T-helper 9 cell (primary cell): Measurements from ENCODE around the gene NOS3.

Source experiments
- DNase-seq: peaks from one replicate; pipeline ENCODE4 v3.0.0-alpha.2; 2020

Gene NOS3

GRCh38 chr7:150952331-150953050 is 38.3 kb upstream of the NOS3 start:
- no peak for DNase-seq

- no peak for DNase-seq
Measured at GRCh38 chr7:150953061-150953997, 37.5 kb upstream of the NOS3 start.

GRCh38 chr7:150954201-150954985 is 36.4 kb upstream of the NOS3 start:
- no peak for DNase-seq

GRCh38 chr7:150954986-150955518 is 35.8 kb upstream of the NOS3 start:
- no peak for DNase-seq

GRCh38 chr7:150955519-150956394 is 35.1 kb upstream of the NOS3 start:
- no peak for DNase-seq

GRCh38 chr7:150956395-150957132 is 34.3 kb upstream of the NOS3 start:
- DNase-seq, result no peak

- no peak for DNase-seq
Measured at GRCh38 chr7:150957133-150958020, 33.4 kb upstream of the NOS3 start.

GRCh38 chr7:150958062-150958552 is 32.7 kb upstream of the NOS3 start:
- no peak for DNase-seq

- no peak for DNase-seq
Measured at GRCh38 chr7:150958597-150958996, 32.2 kb upstream of the NOS3 start.

- no peak for DNase-seq
Measured at GRCh38 chr7:150959081-150959480, 31.7 kb upstream of the NOS3 start.

GRCh38 chr7:150959739-150960734 is 30.8 kb upstream of the NOS3 start:
- no peak for DNase-seq

- DNase-seq, result no peak
Measured at GRCh38 chr7:150961510-150962289, 29.1 kb upstream of the NOS3 start.

GRCh38 chr7:150962290-150962552 is 28.6 kb upstream of the NOS3 start:
- no peak for DNase-seq

- DNase-seq, result peak; percentile 43
Measured at GRCh38 chr7:150962553-150963399, 28.0 kb upstream of the NOS3 start.

GRCh38 chr7:150963707-150964559 is 26.9 kb upstream of the NOS3 start:
- DNase-seq, result no peak

- no peak for DNase-seq
Measured at GRCh38 chr7:150964593-150965111, 26.2 kb upstream of the NOS3 start.
